DND-41 (cell line): ENCODE results near the gene TIMM17B.

ENCODE experiments used
- ATAC-seq: fragments of 200-7000 bp; cut with Tn5 transposase; 3 replicates; pipeline ENCODE4 v1.9.1; 2021; ENCODE audit warnings: low read depth; ENCODE audit not compliant: insufficient read depth
- DNase-seq: peaks from one replicate; pipeline ENCODE4 v3.0.0-alpha.2; 2020
- H2AFZ ChIP-seq: 2 replicates; pipeline ENCODE4 v1.6.0; 2012; ENCODE audit warnings: low read depth, low read length
- H3K27ac ChIP-seq: 2 replicates; pipeline ENCODE4 v1.5.1; 2012; ENCODE audit warnings: low read length, inconsistent platforms
- H3K27me3 ChIP-seq: fragments of 200-600 bp; sonication (generic); 2 replicates; pipeline ENCODE4 v1.6.0; 2012; ENCODE audit warnings: low read length, mild to moderate bottlenecking, inconsistent platforms; ENCODE audit not compliant: insufficient read depth, poor library complexity
- H3K36me3 ChIP-seq: 2 replicates; pipeline ENCODE4 v1.5.1; 2012; ENCODE audit warnings: low read length, inconsistent platforms; ENCODE audit not compliant: insufficient read depth
- H3K4me1 ChIP-seq: 2 replicates; pipeline ENCODE4 v1.5.1; 2012; ENCODE audit warnings: mild to moderate bottlenecking, low read length; ENCODE audit not compliant: insufficient read depth
- H3K4me2 ChIP-seq: 2 replicates; pipeline ENCODE4 v1.6.0; 2012; ENCODE audit warnings: mild to moderate bottlenecking, moderate library complexity, low read length, inconsistent platforms; ENCODE audit not compliant: insufficient read depth
- H3K4me3 ChIP-seq, 2 experiments: fragments of 200-600 bp in 1 of 2; shearing (Covaris generic) in 1 of 2; 2 replicates each; pipeline ENCODE4 v1.5.1; 2012 to 2016; ENCODE audit warnings: inconsistent platforms in 2 of 2, low read length in 2 of 2, mild to moderate bottlenecking in 2 of 2, low read depth in 1 of 2, moderate library complexity in 1 of 2
- H3K79me2 ChIP-seq: 2 replicates; pipeline ENCODE4 v1.6.0; 2012; ENCODE audit warnings: low read length, inconsistent platforms; ENCODE audit not compliant: insufficient read depth
- H3K9ac ChIP-seq: 2 replicates; pipeline ENCODE4 v1.6.0; 2012; ENCODE audit warnings: low read depth, mild to moderate bottlenecking, inconsistent platforms, low read length, moderate library complexity
- H3K9me3 ChIP-seq: 2 replicates; pipeline ENCODE4 v1.5.1; 2012; ENCODE audit warnings: low read length, moderate library complexity, mild to moderate bottlenecking, inconsistent platforms; ENCODE audit not compliant: insufficient read depth, severe bottlenecking
- H4K20me1 ChIP-seq: 2 replicates; pipeline ENCODE4 v1.6.0; 2012; ENCODE audit warnings: low read length; ENCODE audit not compliant: insufficient read depth
- EZH2 ChIP-seq: IDR thresholded peaks from 3 replicates; pipeline ENCODE4 v1.6.1; 2012; ENCODE audit warnings: borderline replicate concordance, low read depth, mild to moderate bottlenecking, moderate library complexity, low read length, inconsistent platforms; ENCODE audit not compliant: severe bottlenecking
- TF ChIP-seq, protein P1 (sequence below): IDR thresholded peaks from 2 replicates; pipeline ENCODE4 v1.5.1; 2012; ENCODE audit warnings: borderline replicate concordance, low read length, moderate library complexity, mild to moderate bottlenecking; ENCODE audit not compliant: poor library complexity, severe bottlenecking; ENCODE audit errors: extremely low read depth

TIMM17B gene

GRCh38 chrX:48917139-48918001 lies 19.8 kb upstream of the TIMM17B start:
- H3K27me3 ChIP-seq, result no peaks in the 10 kb centered on the region
- peak overlapping the region; percentile 62 to 79; a peak in 3 of 4 replicates for H3K4me3 ChIP-seq
- H3K36me3 ChIP-seq, result peaks cover 17% of the 10 kb centered on the region
- no peaks in the 10 kb centered on the region for H3K9me3 ChIP-seq
- no peak for TF ChIP-seq EZH2
- TF ChIP-seq, protein P1, sequence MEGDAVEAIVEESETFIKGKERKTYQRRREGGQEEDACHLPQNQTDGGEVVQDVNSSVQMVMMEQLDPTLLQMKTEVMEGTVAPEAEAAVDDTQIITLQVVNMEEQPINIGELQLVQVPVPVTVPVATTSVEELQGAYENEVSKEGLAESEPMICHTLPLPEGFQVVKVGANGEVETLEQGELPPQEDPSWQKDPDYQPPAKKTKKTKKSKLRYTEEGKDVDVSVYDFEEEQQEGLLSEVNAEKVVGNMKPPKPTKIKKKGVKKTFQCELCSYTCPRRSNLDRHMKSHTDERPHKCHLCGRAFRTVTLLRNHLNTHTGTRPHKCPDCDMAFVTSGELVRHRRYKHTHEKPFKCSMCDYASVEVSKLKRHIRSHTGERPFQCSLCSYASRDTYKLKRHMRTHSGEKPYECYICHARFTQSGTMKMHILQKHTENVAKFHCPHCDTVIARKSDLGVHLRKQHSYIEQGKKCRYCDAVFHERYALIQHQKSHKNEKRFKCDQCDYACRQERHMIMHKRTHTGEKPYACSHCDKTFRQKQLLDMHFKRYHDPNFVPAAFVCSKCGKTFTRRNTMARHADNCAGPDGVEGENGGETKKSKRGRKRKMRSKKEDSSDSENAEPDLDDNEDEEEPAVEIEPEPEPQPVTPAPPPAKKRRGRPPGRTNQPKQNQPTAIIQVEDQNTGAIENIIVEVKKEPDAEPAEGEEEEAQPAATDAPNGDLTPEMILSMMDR, result peak; percentile 93
- peak overlapping the region; percentile 77 for H3K9ac ChIP-seq
- DNase-seq (peak; percentile 89), ATAC-seq (peak; percentile 60)
- H3K27ac ChIP-seq, result peak overlapping the region; percentile 81
- no peak overlapping the region for H2AFZ ChIP-seq
- peaks cover 10% of the 10 kb centered on the region; the same call in 1 of the 2 replicates for H4K20me1 ChIP-seq
- H3K4me2 ChIP-seq, result peak overlapping the region; percentile 97
- H3K4me1 ChIP-seq, result peaks cover 38% of the 10 kb centered on the region
- H3K79me2 ChIP-seq, result peaks cover 12% of the 10 kb centered on the region

DNA sequence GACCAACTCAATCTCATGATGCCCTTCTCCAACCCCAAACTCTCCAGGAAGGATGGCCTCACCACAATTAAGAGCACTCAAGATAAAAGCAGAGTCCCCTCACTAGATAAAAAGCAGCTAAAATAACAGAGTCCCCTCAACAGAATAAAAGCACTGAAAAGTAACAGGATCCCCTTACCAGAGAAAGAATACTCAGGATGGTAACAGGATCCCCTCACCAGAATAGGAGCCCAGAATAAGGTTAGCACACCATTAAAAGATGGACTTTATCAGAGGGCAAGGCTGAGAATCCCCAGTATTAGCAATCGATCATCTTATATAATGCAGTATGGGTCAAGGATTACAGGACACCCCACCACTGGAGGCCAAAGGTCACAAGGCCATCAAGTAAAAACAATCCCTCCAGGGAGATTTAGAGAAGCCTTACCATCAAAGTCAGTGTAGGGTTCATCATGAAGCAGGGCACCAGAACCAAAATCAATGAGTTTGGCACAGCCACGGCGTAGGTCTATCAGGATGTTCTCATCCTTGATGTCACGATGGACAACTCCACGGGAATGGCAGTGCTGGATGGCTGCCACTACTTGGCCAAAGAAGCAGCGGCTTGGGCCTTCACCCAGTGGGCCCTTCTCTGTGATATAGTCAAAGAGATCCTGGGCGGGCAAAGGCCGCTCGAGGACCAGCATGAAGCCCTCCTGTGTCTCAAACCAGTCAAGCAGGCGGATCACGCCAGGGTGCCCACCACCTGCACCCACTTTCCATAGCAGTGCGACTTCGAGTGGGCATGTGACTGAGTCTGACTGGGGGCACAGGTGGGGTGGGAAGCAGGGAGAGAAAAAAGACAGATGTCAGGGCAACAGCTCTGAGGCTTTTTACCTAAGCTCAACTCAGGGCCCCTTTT lies 17.3 kb upstream of the TIMM17B start:
- TF ChIP-seq EZH2, result no peak
- TF ChIP-seq, protein P1, result no peak
- H3K79me2 ChIP-seq, result peaks cover 29% of the 10 kb centered on the region
- H4K20me1 ChIP-seq, result peaks cover 4% of the 10 kb centered on the region; the same call in 1 of the 2 replicates
- H3K4me3 ChIP-seq, result no peak overlapping the region
- peaks cover 49% of the 10 kb centered on the region for H3K4me1 ChIP-seq
- no peak for DNase-seq
- H2AFZ ChIP-seq, result no peak overlapping the region
- no peak overlapping the region for H3K9ac ChIP-seq
- peaks cover 17% of the 10 kb centered on the region for H3K36me3 ChIP-seq
- no peak for ATAC-seq
- no peak overlapping the region for H3K27ac ChIP-seq
- no peaks in the 10 kb centered on the region for H3K9me3 ChIP-seq
- no peaks in the 10 kb centered on the region for H3K27me3 ChIP-seq
- H3K4me2 ChIP-seq, result no peak overlapping the region

DNA sequence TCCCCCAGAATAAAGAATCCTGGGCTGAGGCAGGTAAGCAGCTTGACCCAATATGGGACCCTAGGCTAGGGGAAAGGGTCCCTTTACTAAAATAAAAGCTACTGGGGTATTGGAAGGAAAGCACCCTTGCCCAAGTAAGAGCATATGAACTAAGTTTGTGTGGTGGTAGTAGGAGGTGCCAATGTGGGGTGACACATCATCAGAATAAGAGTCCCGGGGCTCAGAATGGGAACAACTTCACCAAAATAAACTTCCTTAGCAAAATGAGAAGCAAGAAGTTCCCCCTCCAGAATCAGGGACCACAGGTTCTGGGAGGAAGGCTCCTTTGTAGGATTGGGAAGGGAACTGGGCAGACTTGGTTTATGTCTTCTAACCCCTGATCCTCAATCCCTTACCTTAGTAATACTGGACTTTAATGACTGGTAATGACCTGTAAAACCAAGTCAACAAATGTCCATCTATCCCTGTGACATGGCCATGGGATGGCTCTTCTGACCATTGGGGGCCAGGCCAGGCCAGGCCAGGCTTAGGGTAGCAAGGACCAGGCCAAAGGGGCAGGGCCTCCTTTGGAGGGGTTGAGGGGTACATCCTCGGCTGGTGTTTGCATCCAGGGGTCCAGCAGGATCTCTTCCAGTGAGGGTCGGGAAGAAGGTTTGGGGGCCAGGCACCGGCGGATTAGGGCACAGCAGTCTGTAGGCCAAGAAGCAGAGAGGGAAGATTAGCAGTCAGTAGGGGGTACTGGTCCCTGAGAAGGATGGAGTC lies 16.2 kb upstream of the TIMM17B start:
- no peak for DNase-seq
- Histone ChIP-seq H3K4me2 (no peak overlapping the region), H3K36me3 (peaks cover 21% of the 10 kb centered on the region), H3K4me3 (no peak overlapping the region), H4K20me1 (no peaks in the 10 kb centered on the region; the same call in 1 of the 2 replicates), H3K9ac (no peak overlapping the region), H3K79me2 (peaks cover 31% of the 10 kb centered on the region), H3K27ac (no peak overlapping the region), H3K4me1 (peaks cover 44% of the 10 kb centered on the region), H3K9me3 (no peaks in the 10 kb centered on the region), H2AFZ (no peak overlapping the region), H3K27me3 (no peaks in the 10 kb centered on the region)
- TF ChIP-seq EZH2, result no peak
- TF ChIP-seq, protein P1, result no peak
- no peak for ATAC-seq
